DND-41 (cell line): ENCODE data around the gene CEP112.

Source experiments
- ATAC-seq: fragments of 200-7000 bp; cut with Tn5 transposase; 3 replicates; pipeline ENCODE4 v1.9.1; 2021; ENCODE audit warnings: low read depth; ENCODE audit not compliant: insufficient read depth
- DNase-seq: peaks from one replicate; pipeline ENCODE4 v3.0.0-alpha.2; 2020
- H2AFZ ChIP-seq: 2 replicates; pipeline ENCODE4 v1.6.0; 2012; ENCODE audit warnings: low read depth, low read length
- H3K27ac ChIP-seq: 2 replicates; pipeline ENCODE4 v1.5.1; 2012; ENCODE audit warnings: low read length, inconsistent platforms
- H3K27me3 ChIP-seq: fragments of 200-600 bp; sonication (generic); 2 replicates; pipeline ENCODE4 v1.6.0; 2012; ENCODE audit warnings: low read length, mild to moderate bottlenecking, inconsistent platforms; ENCODE audit not compliant: insufficient read depth, poor library complexity
- H3K36me3 ChIP-seq: 2 replicates; pipeline ENCODE4 v1.5.1; 2012; ENCODE audit warnings: low read length, inconsistent platforms; ENCODE audit not compliant: insufficient read depth
- H3K4me1 ChIP-seq: 2 replicates; pipeline ENCODE4 v1.5.1; 2012; ENCODE audit warnings: mild to moderate bottlenecking, low read length; ENCODE audit not compliant: insufficient read depth
- H3K4me2 ChIP-seq: 2 replicates; pipeline ENCODE4 v1.6.0; 2012; ENCODE audit warnings: mild to moderate bottlenecking, moderate library complexity, low read length, inconsistent platforms; ENCODE audit not compliant: insufficient read depth
- H3K4me3 ChIP-seq, 2 experiments: fragments of 200-600 bp in 1 of 2; shearing (Covaris generic) in 1 of 2; 2 replicates each; pipeline ENCODE4 v1.5.1; 2012 to 2016; ENCODE audit warnings: inconsistent platforms in 2 of 2, low read length in 2 of 2, mild to moderate bottlenecking in 2 of 2, low read depth in 1 of 2, moderate library complexity in 1 of 2
- H3K79me2 ChIP-seq: 2 replicates; pipeline ENCODE4 v1.6.0; 2012; ENCODE audit warnings: low read length, inconsistent platforms; ENCODE audit not compliant: insufficient read depth
- H3K9ac ChIP-seq: 2 replicates; pipeline ENCODE4 v1.6.0; 2012; ENCODE audit warnings: low read depth, mild to moderate bottlenecking, inconsistent platforms, low read length, moderate library complexity
- H3K9me3 ChIP-seq: 2 replicates; pipeline ENCODE4 v1.5.1; 2012; ENCODE audit warnings: low read length, moderate library complexity, mild to moderate bottlenecking, inconsistent platforms; ENCODE audit not compliant: insufficient read depth, severe bottlenecking
- H4K20me1 ChIP-seq: 2 replicates; pipeline ENCODE4 v1.6.0; 2012; ENCODE audit warnings: low read length; ENCODE audit not compliant: insufficient read depth
- CTCF ChIP-seq: IDR thresholded peaks from 2 replicates; pipeline ENCODE4 v1.5.1; 2012; ENCODE audit warnings: borderline replicate concordance, low read length, moderate library complexity, mild to moderate bottlenecking; ENCODE audit not compliant: poor library complexity, severe bottlenecking; ENCODE audit errors: extremely low read depth
- EZH2 ChIP-seq: IDR thresholded peaks from 3 replicates; pipeline ENCODE4 v1.6.1; 2012; ENCODE audit warnings: borderline replicate concordance, low read depth, mild to moderate bottlenecking, moderate library complexity, low read length, inconsistent platforms; ENCODE audit not compliant: severe bottlenecking

CEP112 gene

DNA sequence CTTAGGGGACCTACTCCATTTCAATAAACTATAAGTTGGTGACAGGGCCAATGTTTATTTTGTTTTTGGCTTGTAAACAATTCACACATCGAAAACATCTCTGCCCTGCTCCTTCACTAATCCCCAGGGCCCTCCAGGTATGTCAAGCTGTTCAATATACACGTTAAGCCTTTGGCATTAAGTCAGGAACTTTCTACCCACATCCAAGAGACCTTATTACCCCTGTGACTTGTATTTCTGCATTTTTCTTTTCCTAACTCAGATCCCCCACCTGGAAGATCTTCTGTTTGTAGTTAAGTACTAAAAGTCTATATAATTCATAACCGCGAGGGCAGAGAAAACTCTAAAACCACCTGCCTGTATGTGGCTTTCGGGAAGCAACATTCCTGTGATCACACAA is 523.7 kb downstream of the CEP112 start:
- DNase-seq: no peak
- Histone ChIP-seq H3K27ac (no peak overlapping the region), H3K36me3 (no peaks in the 10 kb centered on the region), H3K4me1 (no peaks in the 10 kb centered on the region), H3K9ac (no peak overlapping the region), H4K20me1 (no peaks in the 10 kb centered on the region), H3K4me2 (no peak overlapping the region), H3K4me3 (no peak overlapping the region), H3K27me3 (no peaks in the 10 kb centered on the region), H3K9me3 (no peaks in the 10 kb centered on the region), H3K79me2 (no peaks in the 10 kb centered on the region), H2AFZ (no peak overlapping the region)
- no peak for ATAC-seq
- TF ChIP-seq EZH2 (no peak), CTCF (no peak)

GRCh38 chr17:65667656-65668055 is 524.3 kb downstream of the CEP112 start:
- TF ChIP-seq CTCF (no peak), EZH2 (no peak)
- Histone ChIP-seq H3K9ac (no peak overlapping the region), H3K36me3 (no peaks in the 10 kb centered on the region), H3K9me3 (no peaks in the 10 kb centered on the region), H3K27me3 (no peaks in the 10 kb centered on the region), H3K4me1 (no peaks in the 10 kb centered on the region), H3K4me2 (no peak overlapping the region), H3K4me3 (no peak overlapping the region), H3K79me2 (no peaks in the 10 kb centered on the region), H2AFZ (no peak overlapping the region), H3K27ac (no peak overlapping the region), H4K20me1 (no peaks in the 10 kb centered on the region)
- ATAC-seq: no peak
- DNase-seq: no peak

- ATAC-seq (no peak), DNase-seq (no peak)
- Histone ChIP-seq H3K9me3 (no peaks in the 10 kb centered on the region), H3K27ac (no peak overlapping the region), H2AFZ (no peak overlapping the region), H3K4me1 (no peaks in the 10 kb centered on the region), H3K27me3 (no peaks in the 10 kb centered on the region), H3K36me3 (no peaks in the 10 kb centered on the region), H4K20me1 (no peaks in the 10 kb centered on the region), H3K9ac (no peak overlapping the region), H3K4me3 (no peak overlapping the region), H3K79me2 (no peaks in the 10 kb centered on the region), H3K4me2 (no peak overlapping the region)
- TF ChIP-seq CTCF (no peak), EZH2 (no peak)
These were observed 525.0 kb downstream of the CEP112 start for GRCh38 chr17:65666876-65667321.

DNA sequence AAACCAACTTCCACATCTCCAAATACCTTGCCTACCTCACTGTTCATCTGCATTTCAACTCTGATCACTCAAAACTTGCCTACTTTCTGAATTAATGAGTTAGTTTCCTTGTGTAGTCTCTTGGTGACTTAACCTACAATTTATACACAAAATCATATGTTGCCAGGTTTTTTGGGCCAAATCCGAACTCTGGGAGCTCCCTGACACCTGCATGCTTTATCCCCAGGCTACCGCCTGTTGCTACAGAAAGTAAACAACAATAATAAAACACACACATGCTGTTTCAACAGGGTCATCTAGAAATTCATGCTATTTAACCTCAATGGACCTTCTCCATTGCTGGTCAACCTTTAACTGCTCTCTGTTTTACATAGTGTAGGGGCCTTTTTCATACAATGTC is 526.0 kb downstream of the CEP112 start:
- no peak for DNase-seq
- Histone ChIP-seq H3K4me3 (no peak overlapping the region), H3K36me3 (no peaks in the 10 kb centered on the region), H3K79me2 (no peaks in the 10 kb centered on the region), H3K4me1 (no peaks in the 10 kb centered on the region), H3K4me2 (no peak overlapping the region), H3K27me3 (no peaks in the 10 kb centered on the region), H3K9ac (no peak overlapping the region), H3K27ac (no peak overlapping the region), H2AFZ (no peak overlapping the region), H4K20me1 (no peaks in the 10 kb centered on the region), H3K9me3 (no peaks in the 10 kb centered on the region)
- TF ChIP-seq CTCF (no peak), EZH2 (no peak)
- no peak for ATAC-seq
